ENCODE measurements around the gene WDR47.
"Not testable (repeated sequence)": the region's sequence is repeated elsewhere in the genome, so short reads cannot be mapped to it uniquely, and the experiment has no call there.

The WDR47 gene

DNA sequence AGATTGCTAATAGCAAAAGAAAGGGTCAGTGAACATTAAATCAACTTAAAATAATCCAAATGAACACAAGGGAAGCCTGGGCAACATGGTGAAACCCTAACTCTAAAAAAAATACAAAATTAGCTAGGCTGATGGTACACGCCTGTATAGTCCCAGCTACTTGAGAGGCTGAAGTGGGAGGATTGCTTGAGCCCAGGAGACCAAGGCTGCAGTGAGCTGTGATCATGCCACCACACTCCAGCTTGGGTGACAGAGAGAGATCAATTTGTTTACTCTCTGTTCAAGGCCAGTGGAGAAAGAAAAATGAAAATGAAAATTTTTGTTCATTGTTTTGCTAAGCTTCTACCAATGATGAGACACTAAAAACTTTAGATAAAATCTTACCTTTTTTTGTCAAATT lies 24.8 kb downstream of the WDR47 start:
- TF ChIP-seq, protein P1, sequence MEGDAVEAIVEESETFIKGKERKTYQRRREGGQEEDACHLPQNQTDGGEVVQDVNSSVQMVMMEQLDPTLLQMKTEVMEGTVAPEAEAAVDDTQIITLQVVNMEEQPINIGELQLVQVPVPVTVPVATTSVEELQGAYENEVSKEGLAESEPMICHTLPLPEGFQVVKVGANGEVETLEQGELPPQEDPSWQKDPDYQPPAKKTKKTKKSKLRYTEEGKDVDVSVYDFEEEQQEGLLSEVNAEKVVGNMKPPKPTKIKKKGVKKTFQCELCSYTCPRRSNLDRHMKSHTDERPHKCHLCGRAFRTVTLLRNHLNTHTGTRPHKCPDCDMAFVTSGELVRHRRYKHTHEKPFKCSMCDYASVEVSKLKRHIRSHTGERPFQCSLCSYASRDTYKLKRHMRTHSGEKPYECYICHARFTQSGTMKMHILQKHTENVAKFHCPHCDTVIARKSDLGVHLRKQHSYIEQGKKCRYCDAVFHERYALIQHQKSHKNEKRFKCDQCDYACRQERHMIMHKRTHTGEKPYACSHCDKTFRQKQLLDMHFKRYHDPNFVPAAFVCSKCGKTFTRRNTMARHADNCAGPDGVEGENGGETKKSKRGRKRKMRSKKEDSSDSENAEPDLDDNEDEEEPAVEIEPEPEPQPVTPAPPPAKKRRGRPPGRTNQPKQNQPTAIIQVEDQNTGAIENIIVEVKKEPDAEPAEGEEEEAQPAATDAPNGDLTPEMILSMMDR (conservative IDR thresholded peaks at IDR 0.05; ENCODE audit: control insufficient read depth, insufficient read depth, low read depth, low read length), result no peak
- H3K4me3 ChIP-seq (ENCODE audit: control insufficient read depth, low read depth, low read length), result no peak overlapping the region
- no peak for DNase-seq (ENCODE audit: low read depth)

DNA sequence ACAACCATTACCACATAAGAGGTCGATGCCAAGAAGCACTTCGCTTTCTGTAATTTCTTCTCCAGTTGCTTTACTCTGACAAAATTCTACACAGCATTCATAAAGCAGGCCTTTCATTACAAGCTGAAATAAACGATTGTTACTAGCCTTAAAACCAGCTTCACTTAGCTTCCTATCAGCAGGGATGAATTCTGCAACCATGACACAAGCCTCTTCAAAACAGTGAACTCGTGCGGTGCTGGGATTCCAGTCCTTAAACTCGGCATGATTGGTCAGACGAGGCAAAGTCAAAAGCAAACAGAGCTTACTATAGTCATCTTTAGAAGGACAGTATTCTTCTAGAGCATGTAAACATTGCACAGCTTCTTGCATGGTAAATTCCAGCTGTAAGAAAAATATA lies 30.6 kb downstream of the WDR47 start:
- no peak for DNase-seq (ENCODE audit: low read depth)
- no peak overlapping the region for H3K4me3 ChIP-seq (ENCODE audit: control insufficient read depth, low read depth, low read length)
- TF ChIP-seq, protein P1 (conservative IDR thresholded peaks at IDR 0.05; ENCODE audit: control insufficient read depth, insufficient read depth, low read depth, low read length), result no peak

DNA sequence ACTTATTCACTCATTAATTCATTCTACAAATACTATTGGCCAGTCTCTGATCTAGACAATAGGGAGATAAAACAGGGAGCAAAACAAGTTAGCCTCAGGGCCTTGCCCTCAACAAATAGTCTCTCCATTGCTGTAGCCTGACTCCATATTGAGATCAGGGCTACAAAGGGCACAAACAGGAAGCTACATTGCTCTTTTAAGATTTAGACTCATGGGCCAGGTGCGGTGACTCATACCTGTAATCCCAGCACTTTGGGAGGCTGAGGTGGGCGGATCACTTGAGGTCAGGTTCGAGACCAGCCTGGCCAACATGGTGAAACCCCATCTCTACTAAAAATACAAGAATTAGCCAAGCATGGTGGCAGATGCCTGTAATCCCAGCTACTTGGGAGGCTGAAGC lies 45.3 kb downstream of the WDR47 start:
- not testable (repeated sequence) for H3K4me3 ChIP-seq (ENCODE audit: control insufficient read depth, low read depth, low read length); DNase-seq (ENCODE audit: low read depth)

DNA sequence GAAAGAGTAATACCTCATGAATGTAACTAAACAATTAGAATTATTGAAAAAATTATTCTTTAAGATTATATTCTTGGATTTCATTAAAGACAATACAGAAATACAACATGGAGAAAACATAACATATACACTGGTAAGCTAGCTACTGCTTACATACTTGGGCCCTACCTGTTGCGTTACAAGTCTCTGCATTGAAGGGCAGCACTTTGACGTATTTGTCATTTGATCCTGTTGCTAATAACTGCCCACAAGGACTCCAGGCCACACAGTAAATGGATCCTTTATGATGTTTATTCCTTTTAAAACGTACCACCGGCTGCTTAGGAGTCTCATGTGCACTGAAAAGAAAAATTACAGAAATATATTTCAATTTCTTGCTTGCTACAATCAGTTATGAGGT lies 58.8 kb downstream of the WDR47 start:
- no peak overlapping the region for H3K4me3 ChIP-seq (ENCODE audit: control insufficient read depth, low read depth, low read length)
- TF ChIP-seq, protein P1 (conservative IDR thresholded peaks at IDR 0.05; ENCODE audit: control insufficient read depth, insufficient read depth, low read depth, low read length), result no peak
- DNase-seq (ENCODE audit: low read depth), result no peak

DNA sequence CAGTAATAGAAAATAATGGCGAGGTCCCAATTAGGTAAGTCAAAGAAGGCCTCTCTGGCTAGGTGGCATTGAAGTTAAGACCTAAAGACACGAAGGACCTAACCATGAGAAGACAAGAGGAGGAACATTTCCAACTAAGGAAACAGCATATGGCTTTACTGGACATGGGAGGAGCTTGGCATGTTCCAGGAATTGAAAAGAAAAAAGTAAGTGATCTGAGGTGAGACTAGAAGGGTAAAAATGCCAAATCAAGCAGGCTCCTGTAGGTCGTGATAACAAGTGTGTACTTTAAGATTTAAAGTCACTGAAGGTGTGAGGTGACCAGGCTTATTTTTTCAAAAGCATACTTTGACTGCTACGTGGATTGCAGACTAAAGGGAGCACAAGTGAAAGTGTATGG lies 65.2 kb downstream of the WDR47 start:
- TF ChIP-seq, protein P1 (conservative IDR thresholded peaks at IDR 0.05; ENCODE audit: control insufficient read depth, insufficient read depth, low read depth, low read length), result no peak

DNA sequence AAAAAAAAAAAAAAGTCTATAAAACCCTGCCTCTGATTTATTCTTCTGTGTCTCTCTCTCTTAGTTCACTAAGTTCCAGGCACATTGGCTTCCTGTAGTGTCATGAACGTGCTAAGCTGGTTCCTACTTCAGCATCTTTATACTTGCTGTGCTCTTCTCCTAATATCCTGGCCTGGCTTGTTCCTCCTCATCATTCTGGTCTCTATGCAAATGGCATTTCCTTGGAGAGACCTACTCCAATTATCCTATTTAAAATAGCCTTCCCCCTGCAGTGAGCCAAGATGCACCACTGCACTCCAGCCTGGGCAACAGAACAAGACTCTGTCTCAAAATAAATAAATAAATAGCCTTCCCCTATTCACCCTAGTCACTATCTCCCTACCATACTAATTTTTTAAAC lies 69.0 kb downstream of the WDR47 start:
- no peak for DNase-seq (ENCODE audit: low read depth)
- H3K4me3 ChIP-seq (ENCODE audit: control insufficient read depth, low read depth, low read length), result no peak overlapping the region
- TF ChIP-seq, protein P1 (conservative IDR thresholded peaks at IDR 0.05; ENCODE audit: control insufficient read depth, insufficient read depth, low read depth, low read length), result no peak

More for the DNA sequence above, 65.2 kb downstream of the WDR47 start:
- DNase-seq (ENCODE audit: low read depth), result no peak
- H3K4me3 ChIP-seq (ENCODE audit: control insufficient read depth, low read depth, low read length), result no peak overlapping the region

DNA sequence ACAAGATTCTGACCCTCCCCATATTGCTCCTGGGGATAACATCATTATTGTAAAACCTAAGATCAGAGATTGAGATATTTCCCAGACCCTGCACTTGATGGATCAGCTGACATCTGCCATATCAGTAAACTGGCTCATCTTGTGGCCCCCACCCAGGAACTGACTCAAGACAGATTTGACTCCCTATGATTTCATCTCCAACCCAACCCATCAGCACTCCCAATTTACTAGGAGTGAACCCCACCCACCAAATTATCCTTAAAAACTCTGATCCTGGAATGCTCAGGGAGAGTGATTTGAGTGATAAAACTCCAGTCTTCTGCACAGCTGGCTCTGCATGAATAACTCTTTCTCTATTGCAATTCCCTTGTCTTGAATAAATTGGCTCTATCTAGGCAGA lies 72.6 kb downstream of the WDR47 start:
- H3K4me3 ChIP-seq (ENCODE audit: control insufficient read depth, low read depth, low read length), result no peak overlapping the region
- TF ChIP-seq, protein P1 (conservative IDR thresholded peaks at IDR 0.05; ENCODE audit: control insufficient read depth, insufficient read depth, low read depth, low read length), result no peak
- no peak for DNase-seq (ENCODE audit: low read depth)
